MM.1S (cell line): ENCODE data around the gene ATP11C.

Experiments
- DNase-seq: peaks from one replicate; pipeline ENCODE4 v3.0.0-alpha.2; 2015
- H2AFZ ChIP-seq: fragments of 300-600 bp; sonication (generic); 2 replicates; pipeline ENCODE4 v1.6.0; 2016; ENCODE audit warnings: antibody characterized with exemption, low read length
- H3F3A ChIP-seq: fragments of 300-600 bp; sonication (generic); 2 replicates; pipeline ENCODE4 v1.6.1; 2016; ENCODE audit warnings: mild to moderate bottlenecking, antibody characterized with exemption, low read length, moderate library complexity, mixed read lengths; ENCODE audit not compliant: insufficient read depth
- H3K27ac ChIP-seq: fragments of 300-600 bp; sonication (generic); 2 replicates; pipeline ENCODE4 v1.5.1; 2016; ENCODE audit warnings: mild to moderate bottlenecking, low read length
- H3K27me3 ChIP-seq: fragments of 300-600 bp; sonication (generic); replicated peaks from 2 replicates; pipeline ENCODE4 v1.6.0; 2016; ENCODE audit warnings: low read length; ENCODE audit not compliant: insufficient read depth
- H3K36me3 ChIP-seq: fragments of 300-600 bp; sonication (generic); replicated peaks from 2 replicates; pipeline ENCODE4 v1.6.1; 2016; ENCODE audit warnings: mild to moderate bottlenecking, low read length, mixed read lengths; ENCODE audit not compliant: insufficient read depth
- H3K4me1 ChIP-seq: fragments of 300-600 bp; sonication (generic); 2 replicates; pipeline ENCODE4 v1.6.1; 2016; ENCODE audit warnings: low read length, mixed read lengths
- H3K4me2 ChIP-seq: fragments of 300-600 bp; sonication (generic); 2 replicates; pipeline ENCODE4 v1.6.0; 2016; ENCODE audit warnings: low read depth, low read length
- H3K4me3 ChIP-seq: fragments of 300-600 bp; sonication (generic); 2 replicates; pipeline ENCODE4 v1.5.1; 2016; ENCODE audit warnings: low read length, mixed read lengths
- H3K79me2 ChIP-seq: fragments of 300-600 bp; sonication (generic); 2 replicates; pipeline ENCODE4 v1.6.1; 2016; ENCODE audit warnings: mixed run types, low read length, mixed read lengths
- H3K9ac ChIP-seq: fragments of 300-600 bp; sonication (generic); 2 replicates; pipeline ENCODE4 v1.6.1; 2016; ENCODE audit warnings: low read length, mixed read lengths
- H3K9me2 ChIP-seq: fragments of 300-600 bp; sonication (generic); replicated peaks from 2 replicates; pipeline ENCODE4 v1.6.1; 2016; ENCODE audit warnings: mild to moderate bottlenecking, low read length, mixed read lengths; ENCODE audit not compliant: insufficient read depth
- H3K9me3 ChIP-seq: fragments of 300-600 bp; sonication (generic); replicated peaks from 2 replicates; pipeline ENCODE4 v1.6.1; 2016; ENCODE audit warnings: mild to moderate bottlenecking, low read length, mixed read lengths; ENCODE audit not compliant: insufficient read depth
- H4K20me1 ChIP-seq: fragments of 300-600 bp; sonication (generic); 2 replicates; pipeline ENCODE4 v1.6.1; 2016; ENCODE audit warnings: mild to moderate bottlenecking, low read length, moderate library complexity, mixed read lengths; ENCODE audit not compliant: insufficient read depth
- CTCF ChIP-seq: fragments of 300-600 bp; sonication (generic); IDR thresholded peaks from 2 replicates; pipeline ENCODE4 v1.5.1; 2016; ENCODE audit warnings: antibody characterized with exemption, low read length, mixed read lengths
- EZH2 ChIP-seq: fragments of 300-600 bp; sonication (generic); optimal IDR thresholded peaks from 2 replicates; pipeline ENCODE3; 2017; ENCODE audit warnings: low read depth, mild to moderate bottlenecking, antibody characterized with exemption, low read length, mixed read lengths
- EZH2phosphoT487 ChIP-seq: fragments of 300-600 bp; sonication (generic); IDR thresholded peaks from 2 replicates; pipeline ENCODE4 v1.6.1; 2018; ENCODE audit warnings: antibody characterized with exemption, low read length

Gene ATP11C

GRCh38 chrX:139825618-139826017 is 107.2 kb downstream of the ATP11C start:
- no peak overlapping the region for H3K9ac ChIP-seq
- no peak for TF ChIP-seq EZH2

GRCh38 chrX:139823806-139824205 is 109.0 kb downstream of the ATP11C start:
- H3K27ac ChIP-seq: no peak overlapping the region
- no peak for DNase-seq
- H2AFZ ChIP-seq: no peak overlapping the region
- H3K9me2 ChIP-seq: no peaks in the 10 kb centered on the region
- no peaks in the 10 kb centered on the region for H3K9me3 ChIP-seq
- no peak for TF ChIP-seq EZH2phosphoT487
- no peak for TF ChIP-seq EZH2
- TF ChIP-seq CTCF: no peak
- no peak overlapping the region for H3K4me2 ChIP-seq
- no peaks in the 10 kb centered on the region for H3K27me3 ChIP-seq
- no peak overlapping the region for H3K4me3 ChIP-seq
- no peaks in the 10 kb centered on the region for H4K20me1 ChIP-seq
- H3K9ac ChIP-seq: no peak overlapping the region
- H3K79me2 ChIP-seq: no peaks in the 10 kb centered on the region
- no peaks in the 10 kb centered on the region for H3K4me1 ChIP-seq
- no peaks in the 10 kb centered on the region for H3F3A ChIP-seq
- H3K36me3 ChIP-seq: no peaks in the 10 kb centered on the region

More at GRCh38 chrX:139825618-139826017, 107.2 kb downstream of the ATP11C start:
- H3K4me2 ChIP-seq: no peak overlapping the region
- no peaks in the 10 kb centered on the region for H3K79me2 ChIP-seq
- H4K20me1 ChIP-seq: no peaks in the 10 kb centered on the region
- H3K36me3 ChIP-seq: no peaks in the 10 kb centered on the region
- H3K27ac ChIP-seq: no peak overlapping the region
- H3K4me3 ChIP-seq: no peak overlapping the region
- H3K4me1 ChIP-seq: no peaks in the 10 kb centered on the region
- no peaks in the 10 kb centered on the region for H3K9me2 ChIP-seq
- no peak for DNase-seq
- no peaks in the 10 kb centered on the region for H3K27me3 ChIP-seq
- H2AFZ ChIP-seq: no peak overlapping the region
- no peaks in the 10 kb centered on the region for H3K9me3 ChIP-seq
- H3F3A ChIP-seq: no peaks in the 10 kb centered on the region

GRCh38 chrX:139820358-139820984 is 112.4 kb downstream of the ATP11C start:
- no peaks in the 10 kb centered on the region for H3K27me3 ChIP-seq
- H4K20me1 ChIP-seq: no peaks in the 10 kb centered on the region
- H3K27ac ChIP-seq: no peak overlapping the region
- no peak overlapping the region for H3K4me2 ChIP-seq
- no peaks in the 10 kb centered on the region for H3K9me2 ChIP-seq
- H3K9me3 ChIP-seq: no peaks in the 10 kb centered on the region
- H3K4me1 ChIP-seq: no peaks in the 10 kb centered on the region
- no peaks in the 10 kb centered on the region for H3F3A ChIP-seq
- H3K4me3 ChIP-seq: no peak overlapping the region
- DNase-seq: no peak
- no peak overlapping the region for H2AFZ ChIP-seq
- H3K79me2 ChIP-seq: no peaks in the 10 kb centered on the region
- H3K36me3 ChIP-seq: no peaks in the 10 kb centered on the region
- no peak for TF ChIP-seq EZH2phosphoT487
- TF ChIP-seq EZH2: no peak
- TF ChIP-seq CTCF: no peak
- H3K9ac ChIP-seq: no peak overlapping the region

- H3K4me3 ChIP-seq: no peak overlapping the region
- H3K27me3 ChIP-seq: no peaks in the 10 kb centered on the region
- H3K9me2 ChIP-seq: no peaks in the 10 kb centered on the region
- H4K20me1 ChIP-seq: no peaks in the 10 kb centered on the region
- no peak for DNase-seq
- TF ChIP-seq CTCF (no peak), EZH2phosphoT487 (no peak), EZH2 (no peak)
- no peaks in the 10 kb centered on the region for H3K4me1 ChIP-seq
- no peak overlapping the region for H3K27ac ChIP-seq
- H3K4me2 ChIP-seq: no peak overlapping the region
- H3K36me3 ChIP-seq: no peaks in the 10 kb centered on the region
- H3K9me3 ChIP-seq: no peaks in the 10 kb centered on the region
- H2AFZ ChIP-seq: no peak overlapping the region
- no peaks in the 10 kb centered on the region for H3K79me2 ChIP-seq
- no peaks in the 10 kb centered on the region for H3F3A ChIP-seq
- no peak overlapping the region for H3K9ac ChIP-seq
These were observed 116.6 kb downstream of the ATP11C start for GRCh38 chrX:139816204-139816603.
